ENCODE data around the gene DDX39A. TPM values are rescaled to one million over a fixed set of nuclear protein-coding genes. Genes with fewer than 3 reads are reported as not detected.
"Not testable (repeated sequence)": the region's sequence is repeated elsewhere in the genome, so short reads cannot be mapped to it uniquely, and the experiment has no call there.

Gene DDX39A
- total RNA-seq, 1 experiment from 2014 or later = 92.4 TPM

DNA sequence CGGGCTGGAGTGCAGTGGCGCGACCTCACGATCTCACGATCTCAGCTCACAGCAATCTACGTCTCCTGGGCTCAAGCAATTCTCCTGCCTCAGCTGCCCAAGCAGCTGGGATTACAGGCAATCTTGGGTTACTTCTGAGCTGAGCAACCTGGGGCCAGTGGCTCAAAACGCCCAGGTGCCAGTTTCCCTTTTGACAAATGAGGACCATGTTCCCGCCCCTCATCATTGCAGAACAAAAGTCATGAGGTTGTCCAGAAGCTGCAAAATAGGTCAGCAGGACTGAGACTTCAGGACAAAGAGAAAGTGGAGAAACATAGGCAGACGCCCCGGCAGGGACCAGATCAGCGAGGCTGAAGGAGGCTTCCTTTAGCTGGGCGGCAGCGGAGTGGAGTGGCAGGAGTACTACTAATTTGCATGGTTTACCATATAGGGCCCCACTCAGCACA, 41.2 kb downstream of the DDX39A start:
- Histone ChIP-seq H3K27me3 (ENCODE audit: low read length) (no peaks in the 10 kb centered on the region), H3K4me1 (ENCODE audit: low read length) (peaks cover 22% of the 10 kb centered on the region), H3K36me3 (ENCODE audit: insufficient read depth, low read length) (no peaks in the 10 kb centered on the region), H3K9ac (ENCODE audit: low read length) (no peak overlapping the region), H3K9me3 (ENCODE audit: low read length) (no peaks in the 10 kb centered on the region), H2AFZ (ENCODE audit: low read length) (peak overlapping the region; percentile 83; the same call in 1 of the 2 replicates), H3K4me2 (ENCODE audit: low read depth, low read length, poor library complexity, severe bottlenecking) (peak overlapping the region; percentile 63), H3K27ac (ENCODE audit: low read length) (no peak overlapping the region), H4K20me1 (ENCODE audit: insufficient read depth, low read depth, low read length) (no peaks in the 10 kb centered on the region), H3K79me2 (ENCODE audit: low read length) (no peaks in the 10 kb centered on the region), H3K4me3 (ENCODE audit: low read length) (peak overlapping the region; percentile 52; the same call in 1 of the 2 replicates), H3K9me2 (replicated peaks; ENCODE audit: insufficient read depth, low read length) (no peaks in the 10 kb centered on the region)
- peak; percentile 62 for DNase-seq

DNA sequence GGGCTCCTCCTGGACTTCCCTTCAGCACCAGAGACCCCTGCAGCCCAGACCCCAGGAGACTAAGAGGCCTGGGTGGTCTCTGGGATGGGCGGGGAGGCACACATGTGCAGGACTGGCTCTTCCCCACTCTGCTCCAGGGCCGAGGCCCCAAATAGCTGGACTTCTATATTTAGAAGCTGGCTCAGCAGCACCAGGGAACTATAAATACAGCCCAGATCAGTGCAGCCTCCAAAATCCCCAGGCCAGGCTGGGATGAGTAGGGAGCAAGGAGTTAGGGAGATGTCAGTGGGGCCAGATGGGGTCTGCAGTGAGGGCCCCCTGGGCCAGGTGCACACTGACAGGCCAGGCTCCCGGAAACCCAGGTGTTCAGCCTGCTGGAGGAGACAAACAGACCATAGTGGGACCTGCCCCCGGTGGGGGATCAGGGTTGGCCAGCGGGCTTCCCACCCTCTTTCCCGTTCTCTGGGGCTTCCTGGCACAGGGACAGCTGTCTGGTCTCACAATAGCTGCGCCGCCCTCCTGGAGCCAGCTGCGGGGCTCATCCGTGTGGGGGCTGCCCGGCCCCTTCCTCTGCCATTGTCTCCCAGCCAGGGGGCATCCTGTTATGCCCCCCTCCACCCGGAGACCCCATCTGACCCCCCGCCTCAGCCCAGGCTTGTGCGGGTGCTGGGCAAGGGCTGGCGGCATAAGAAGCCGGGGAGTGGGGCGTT, 43.4 kb downstream of the DDX39A start:
- Histone ChIP-seq H3K9me3 (ENCODE audit: low read length) (no peaks in the 10 kb centered on the region), H3K4me3 (ENCODE audit: low read length) (no peak overlapping the region), H2AFZ (ENCODE audit: low read length) (no peak overlapping the region), H3K79me2 (ENCODE audit: low read length) (no peaks in the 10 kb centered on the region), H3K27ac (ENCODE audit: low read length) (no peak overlapping the region), H3K4me2 (ENCODE audit: low read depth, low read length, poor library complexity, severe bottlenecking) (no peak overlapping the region), H3K9me2 (replicated peaks; ENCODE audit: insufficient read depth, low read length) (no peaks in the 10 kb centered on the region), H3K4me1 (ENCODE audit: low read length) (peaks cover 16% of the 10 kb centered on the region), H3K9ac (ENCODE audit: low read length) (no peak overlapping the region), H3K36me3 (ENCODE audit: insufficient read depth, low read length) (no peaks in the 10 kb centered on the region), H3K27me3 (ENCODE audit: low read length) (no peaks in the 10 kb centered on the region), H4K20me1 (ENCODE audit: insufficient read depth, low read depth, low read length) (no peaks in the 10 kb centered on the region)
- no peak for DNase-seq

DNA sequence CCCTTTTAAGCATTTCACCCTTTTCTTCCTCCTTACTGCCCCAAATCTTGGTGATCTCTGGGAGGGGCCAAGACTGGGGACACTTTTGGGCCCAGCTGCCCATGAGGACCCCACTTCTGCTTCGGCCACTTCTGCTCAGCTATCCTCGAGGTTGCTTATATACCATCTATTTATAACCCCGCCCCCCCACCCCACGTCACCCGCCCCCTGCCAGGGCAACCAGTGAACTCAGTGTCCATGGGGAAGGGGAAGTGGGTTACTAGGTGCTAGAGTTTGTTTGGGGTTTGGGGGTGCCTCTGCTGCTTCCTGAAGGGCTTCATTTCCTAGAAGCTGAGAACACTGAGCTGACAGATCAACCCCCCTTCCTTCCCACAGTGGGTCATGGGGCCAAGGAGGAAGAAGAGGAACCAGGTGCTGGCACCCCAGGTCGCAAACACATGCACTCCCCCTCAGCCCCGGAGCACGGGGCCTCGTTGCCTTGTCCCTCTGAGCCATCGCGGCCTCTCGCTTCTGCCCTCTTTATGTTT, 44.0 kb downstream of the DDX39A start:
- Histone ChIP-seq H3K36me3 (ENCODE audit: insufficient read depth, low read length) (no peaks in the 10 kb centered on the region), H3K9me2 (replicated peaks; ENCODE audit: insufficient read depth, low read length) (no peaks in the 10 kb centered on the region), H3K9ac (ENCODE audit: low read length) (no peak overlapping the region), H3K79me2 (ENCODE audit: low read length) (no peaks in the 10 kb centered on the region), H2AFZ (ENCODE audit: low read length) (no peak overlapping the region), H3K27me3 (ENCODE audit: low read length) (no peaks in the 10 kb centered on the region), H3K4me3 (ENCODE audit: low read length) (no peak overlapping the region), H4K20me1 (ENCODE audit: insufficient read depth, low read depth, low read length) (no peaks in the 10 kb centered on the region), H3K9me3 (ENCODE audit: low read length) (no peaks in the 10 kb centered on the region), H3K4me1 (ENCODE audit: low read length) (peaks cover 22% of the 10 kb centered on the region), H3K4me2 (ENCODE audit: low read depth, low read length, poor library complexity, severe bottlenecking) (no peak overlapping the region), H3K27ac (ENCODE audit: low read length) (no peak overlapping the region)
- peak; percentile 63 for DNase-seq

DNA sequence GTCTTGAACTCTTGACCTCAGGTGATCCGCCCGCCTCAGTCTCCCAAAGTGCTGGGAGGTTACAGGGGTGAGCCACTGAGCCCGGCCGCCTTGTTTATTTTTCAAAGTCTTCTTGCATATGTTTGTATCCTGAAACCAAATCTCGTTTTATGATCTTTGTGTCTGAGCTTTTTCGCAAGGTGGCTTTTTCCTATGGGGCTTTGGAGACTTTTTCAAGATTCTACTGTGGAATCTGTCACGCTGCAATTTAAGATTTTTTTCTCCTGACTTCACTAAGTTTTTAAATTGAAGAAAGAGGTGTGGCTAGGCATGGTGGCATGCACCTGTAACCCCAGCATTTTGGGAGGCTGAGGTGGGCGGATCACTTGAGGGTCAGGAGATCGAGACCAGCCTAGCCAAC, 44.8 kb downstream of the DDX39A start:
- H4K20me1 ChIP-seq (ENCODE audit: insufficient read depth, low read depth, low read length); DNase-seq; H3K9me2 ChIP-seq (replicated peaks; ENCODE audit: insufficient read depth, low read length); H3K4me2 ChIP-seq (ENCODE audit: low read depth, low read length, poor library complexity, severe bottlenecking); H3K4me3 ChIP-seq (ENCODE audit: low read length); H3K27ac ChIP-seq (ENCODE audit: low read length); H3K36me3 ChIP-seq (ENCODE audit: insufficient read depth, low read length); H3K9me3 ChIP-seq (ENCODE audit: low read length); H3K79me2 ChIP-seq (ENCODE audit: low read length); H2AFZ ChIP-seq (ENCODE audit: low read length); H3K9ac ChIP-seq (ENCODE audit: low read length); H3K27me3 ChIP-seq (ENCODE audit: low read length): not testable (repeated sequence)
- peaks cover 28% of the 10 kb centered on the region for H3K4me1 ChIP-seq (ENCODE audit: low read length)

DNA sequence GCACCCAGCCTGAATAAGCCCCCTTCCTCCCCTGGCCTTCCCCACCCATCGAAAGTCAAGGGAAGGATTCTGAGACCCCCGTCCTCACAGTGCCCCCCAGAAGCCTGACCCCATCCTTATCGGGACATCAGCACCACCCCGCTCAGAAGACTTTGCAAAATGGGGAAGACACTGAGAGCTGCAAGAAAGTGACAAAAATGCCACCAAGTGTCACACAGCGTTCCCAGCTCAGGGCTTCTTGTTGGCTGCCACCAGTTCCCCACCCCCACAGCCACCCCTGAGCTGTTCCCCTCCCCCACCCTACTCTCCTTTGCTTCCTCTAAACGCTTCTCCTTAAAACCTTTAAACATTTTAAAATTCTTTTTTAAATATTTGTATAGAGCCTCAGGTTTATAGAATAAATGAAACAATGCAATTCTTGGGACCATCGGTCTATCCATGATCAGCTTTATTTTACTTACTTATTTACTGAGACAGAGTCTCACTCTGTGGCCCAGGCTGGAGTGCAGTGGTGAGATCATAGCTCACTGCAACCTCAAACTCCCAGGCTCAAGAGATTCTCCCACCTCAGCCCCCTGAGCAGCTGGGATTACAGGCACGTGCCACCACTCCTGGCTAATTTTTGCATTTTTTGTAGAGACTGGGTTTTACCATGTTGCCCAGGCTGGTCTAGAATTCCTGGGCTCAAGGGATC, 46.6 kb downstream of the DDX39A start:
- H2AFZ ChIP-seq (ENCODE audit: low read length); H3K9ac ChIP-seq (ENCODE audit: low read length); DNase-seq; H3K4me2 ChIP-seq (ENCODE audit: low read depth, low read length, poor library complexity, severe bottlenecking); H3K79me2 ChIP-seq (ENCODE audit: low read length); H3K4me3 ChIP-seq (ENCODE audit: low read length); H3K27ac ChIP-seq (ENCODE audit: low read length); H3K9me3 ChIP-seq (ENCODE audit: low read length); H3K36me3 ChIP-seq (ENCODE audit: insufficient read depth, low read length); H3K27me3 ChIP-seq (ENCODE audit: low read length); H3K9me2 ChIP-seq (replicated peaks; ENCODE audit: insufficient read depth, low read length); H4K20me1 ChIP-seq (ENCODE audit: insufficient read depth, low read depth, low read length): not testable (repeated sequence)
- H3K4me1 ChIP-seq (ENCODE audit: low read length) = peaks cover 23% of the 10 kb centered on the region

DNA sequence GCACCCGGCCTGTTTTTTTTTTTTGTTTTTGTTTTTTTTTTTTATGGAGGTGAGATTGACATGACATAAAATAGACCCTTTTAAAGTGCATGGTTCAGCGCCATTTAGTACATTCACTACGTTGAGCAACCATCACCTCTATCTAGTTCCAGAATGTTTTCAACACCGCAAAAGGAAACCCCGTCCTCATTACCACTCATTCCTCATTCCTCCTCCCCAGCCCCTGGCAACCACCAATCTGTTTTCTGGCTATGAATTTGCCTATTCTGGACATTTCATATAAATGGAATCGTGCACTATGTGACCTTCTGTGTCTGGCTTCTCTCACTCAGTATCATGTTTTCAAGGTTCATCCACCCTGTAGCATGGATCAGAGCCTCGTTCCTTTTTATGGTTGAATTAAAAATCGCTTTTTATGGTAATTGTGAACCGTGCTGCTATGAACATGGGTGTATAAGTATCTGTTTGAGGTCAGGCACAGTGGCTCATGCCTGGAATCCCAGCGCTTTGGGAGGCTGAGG, 47.8 kb downstream of the DDX39A start:
- no peaks in the 10 kb centered on the region for H3K9me2 ChIP-seq (replicated peaks; ENCODE audit: insufficient read depth, low read length)
- no peak overlapping the region for H3K9ac ChIP-seq (ENCODE audit: low read length)

DNA sequence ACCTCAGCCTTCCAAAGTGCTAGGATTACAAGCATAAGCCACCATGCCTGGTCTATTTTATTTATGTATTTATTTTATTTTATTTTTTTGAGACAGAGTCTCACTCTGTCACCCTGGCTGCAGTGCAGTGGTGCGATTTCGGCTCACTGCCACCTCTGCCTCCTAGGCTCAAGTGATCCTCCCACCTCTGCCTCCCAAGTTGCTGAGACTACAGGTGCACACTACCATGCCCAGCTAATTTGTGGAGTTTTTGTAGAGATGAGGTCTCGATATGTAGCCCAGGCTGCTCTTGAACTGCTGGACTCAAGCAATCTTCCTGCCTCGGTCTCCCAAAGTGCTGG, 48.2 kb downstream of the DDX39A start:
- DNase-seq = no peak
- no peaks in the 10 kb centered on the region for H3K9me3 ChIP-seq (ENCODE audit: low read length)
- no peaks in the 10 kb centered on the region for H3K9me2 ChIP-seq (replicated peaks; ENCODE audit: insufficient read depth, low read length)
- H3K4me1 ChIP-seq (ENCODE audit: low read length) = peaks cover 31% of the 10 kb centered on the region
- H3K4me3 ChIP-seq (ENCODE audit: low read length) = no peak overlapping the region
- no peak overlapping the region for H3K4me2 ChIP-seq (ENCODE audit: low read depth, low read length, poor library complexity, severe bottlenecking)
- H3K9ac ChIP-seq (ENCODE audit: low read length) = no peak overlapping the region
- H3K36me3 ChIP-seq (ENCODE audit: insufficient read depth, low read length) = no peaks in the 10 kb centered on the region
- H3K27me3 ChIP-seq (ENCODE audit: low read length) = no peaks in the 10 kb centered on the region
- no peaks in the 10 kb centered on the region for H4K20me1 ChIP-seq (ENCODE audit: insufficient read depth, low read depth, low read length)
- H3K79me2 ChIP-seq (ENCODE audit: low read length) = no peaks in the 10 kb centered on the region
- H2AFZ ChIP-seq (ENCODE audit: low read length) = no peak overlapping the region
- H3K27ac ChIP-seq (ENCODE audit: low read length) = no peak overlapping the region

More for the DNA sequence above, 47.8 kb downstream of the DDX39A start:
- H3K36me3 ChIP-seq (ENCODE audit: insufficient read depth, low read length) = no peaks in the 10 kb centered on the region
- peaks cover 28% of the 10 kb centered on the region for H3K4me1 ChIP-seq (ENCODE audit: low read length)
- H3K4me3 ChIP-seq (ENCODE audit: low read length) = no peak overlapping the region
- no peaks in the 10 kb centered on the region for H4K20me1 ChIP-seq (ENCODE audit: insufficient read depth, low read depth, low read length)
- no peak overlapping the region for H2AFZ ChIP-seq (ENCODE audit: low read length)
- no peak overlapping the region for H3K4me2 ChIP-seq (ENCODE audit: low read depth, low read length, poor library complexity, severe bottlenecking)
- no peaks in the 10 kb centered on the region for H3K27me3 ChIP-seq (ENCODE audit: low read length)
- no peak for DNase-seq
- H3K9me3 ChIP-seq (ENCODE audit: low read length) = no peaks in the 10 kb centered on the region
- no peaks in the 10 kb centered on the region for H3K79me2 ChIP-seq (ENCODE audit: low read length)
- H3K27ac ChIP-seq (ENCODE audit: low read length) = no peak overlapping the region

DNA sequence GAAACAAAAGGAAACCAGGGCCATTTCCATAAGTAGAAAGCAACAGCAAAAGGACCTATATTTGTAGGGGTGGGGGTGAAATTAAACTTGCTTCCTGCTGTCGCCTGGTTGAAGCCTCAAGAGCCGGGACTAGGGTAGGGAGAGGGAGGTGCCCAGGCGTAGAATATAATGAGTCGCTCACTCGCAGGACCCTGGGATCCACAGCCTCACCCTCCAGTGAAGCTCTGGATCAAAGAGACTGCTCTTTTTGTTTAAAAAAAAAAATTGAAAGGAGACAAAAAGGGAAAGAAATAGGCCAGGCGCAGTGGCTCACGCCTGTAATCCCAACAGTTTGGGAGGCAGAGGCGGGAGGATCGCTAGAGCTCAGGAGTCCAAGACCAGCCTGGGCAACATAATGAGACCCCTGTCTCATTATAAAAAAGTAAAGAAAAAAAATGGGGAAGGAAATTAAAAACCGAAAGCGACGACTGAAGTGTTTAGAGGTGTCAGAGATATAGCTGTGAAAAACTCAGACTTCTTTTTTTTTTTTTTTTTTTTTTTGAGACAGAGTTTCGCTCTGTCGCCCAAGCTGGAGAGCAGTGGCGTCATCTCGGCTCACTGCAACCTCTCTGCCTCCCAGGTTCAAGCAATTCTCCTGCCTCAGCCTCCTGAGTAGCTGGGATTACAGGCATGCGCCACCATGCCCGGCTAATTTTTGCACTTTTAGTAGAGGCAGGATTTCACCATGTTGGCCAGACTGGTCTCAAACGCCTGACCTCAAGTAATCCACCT, 48.8 kb downstream of the DDX39A start:
- no peak overlapping the region for H2AFZ ChIP-seq (ENCODE audit: low read length)

More for the DNA sequence above, 48.8 kb downstream of the DDX39A start:
- no peaks in the 10 kb centered on the region for H3K9me3 ChIP-seq (ENCODE audit: low read length)
- no peak overlapping the region for H3K9ac ChIP-seq (ENCODE audit: low read length)
- no peaks in the 10 kb centered on the region for H3K36me3 ChIP-seq (ENCODE audit: insufficient read depth, low read length)
- no peaks in the 10 kb centered on the region for H3K79me2 ChIP-seq (ENCODE audit: low read length)
- H3K27ac ChIP-seq (ENCODE audit: low read length) = no peak overlapping the region; the same call in 1 of the 2 replicates
- H3K27me3 ChIP-seq (ENCODE audit: low read length) = no peaks in the 10 kb centered on the region
- H3K4me1 ChIP-seq (ENCODE audit: low read length) = peaks cover 27% of the 10 kb centered on the region
- H3K4me2 ChIP-seq (ENCODE audit: low read depth, low read length, poor library complexity, severe bottlenecking) = peak overlapping the region; percentile 36
- no peaks in the 10 kb centered on the region for H3K9me2 ChIP-seq (replicated peaks; ENCODE audit: insufficient read depth, low read length)
- H4K20me1 ChIP-seq (ENCODE audit: insufficient read depth, low read depth, low read length) = no peaks in the 10 kb centered on the region
- H3K4me3 ChIP-seq (ENCODE audit: low read length) = no peak overlapping the region
- peak; percentile 77 for DNase-seq
